Mesendoderm (in vitro differentiated cells): ENCODE data around the gene ZNF587B.
"Not testable (repeated sequence)": the region's sequence is repeated elsewhere in the genome, so short reads cannot be mapped to it uniquely, and the experiment has no call there.

Experiments
- DNase-seq: peaks from one replicate; pipeline ENCODE4 v3.0.0; 2013
- H2AK5ac ChIP-seq: 2 replicates; pipeline ENCODE4 v1.6.1; 2013; ENCODE audit warnings: low read length, inconsistent platforms
- H2BK120ac ChIP-seq: 2 replicates; pipeline ENCODE4 v1.6.1; 2013; ENCODE audit warnings: low read depth, mild to moderate bottlenecking, low read length, moderate library complexity, mixed read lengths
- H2BK15ac ChIP-seq: replicated peaks from 2 replicates; pipeline ENCODE4 v1.6.1; 2013; ENCODE audit warnings: low read depth, mild to moderate bottlenecking, moderate library complexity
- H2BK5ac ChIP-seq: 2 replicates; pipeline ENCODE4 v1.6.1; 2013; ENCODE audit warnings: low read length, inconsistent platforms
- H3K18ac ChIP-seq: 2 replicates; pipeline ENCODE4 v1.6.1; 2013; ENCODE audit warnings: mild to moderate bottlenecking, low read length, mixed read lengths
- H3K23ac ChIP-seq: one replicate; pipeline ENCODE4 v1.6.1; 2013; ENCODE audit warnings: low read length
- H3K27ac ChIP-seq: 2 replicates; pipeline ENCODE4 v1.5.1; 2013; ENCODE audit warnings: low read depth, mild to moderate bottlenecking, inconsistent platforms, low read length, moderate library complexity
- H3K27me3 ChIP-seq: 2 replicates; pipeline ENCODE4 v1.6.1; 2013; ENCODE audit warnings: low read length, control low read depth, mild to moderate bottlenecking, inconsistent platforms; ENCODE audit not compliant: insufficient read depth, poor library complexity
- H3K36me3 ChIP-seq: 2 replicates; pipeline ENCODE4 v1.6.1; 2013; ENCODE audit warnings: low read length, inconsistent platforms; ENCODE audit not compliant: control insufficient read depth, insufficient read depth
- H3K4ac ChIP-seq: one replicate; pipeline ENCODE4 v1.6.1; 2013; ENCODE audit warnings: low read depth, mild to moderate bottlenecking, low read length, moderate library complexity
- H3K4me1 ChIP-seq: 2 replicates; pipeline ENCODE4 v1.6.1; 2013; ENCODE audit warnings: low read depth, low read length, inconsistent platforms; ENCODE audit not compliant: control insufficient read depth
- H3K4me2 ChIP-seq: 2 replicates; pipeline ENCODE4 v1.6.1; 2013; ENCODE audit warnings: low read length
- H3K4me3 ChIP-seq: 2 replicates; pipeline ENCODE4 v1.5.1; 2013; ENCODE audit warnings: mild to moderate bottlenecking, low read length
- H3K56ac ChIP-seq: one replicate; pipeline ENCODE4 v1.6.1; 2013; ENCODE audit warnings: low read length
- H3K79me1 ChIP-seq: 2 replicates; pipeline ENCODE4 v1.6.1; 2013; ENCODE audit warnings: low read length, inconsistent platforms
- H3K79me2 ChIP-seq: 2 replicates; pipeline ENCODE4 v1.6.1; 2013; ENCODE audit warnings: mild to moderate bottlenecking, low read length; ENCODE audit not compliant: control insufficient read depth, insufficient read depth
- H3K9ac ChIP-seq: 2 replicates; pipeline ENCODE4 v1.6.1; 2013; ENCODE audit warnings: low read length, inconsistent platforms
- H4K5ac ChIP-seq: one replicate; pipeline ENCODE4 v1.6.1; 2013; ENCODE audit warnings: low read length
- H4K8ac ChIP-seq: one replicate; pipeline ENCODE4 v1.6.1; 2013; ENCODE audit warnings: low read depth, mild to moderate bottlenecking, control low read depth, low read length, moderate library complexity
- WGBS: extraction: QIAGEN DNeasy Blood & Tissue Kit; methylation state at CpG from one replicate; pipeline ENCODE4 v1.1.7; 2013; ENCODE audit warnings: low lambda C conversion rate, missing lambda C conversion rate; ENCODE audit not compliant: insufficient coverage; ENCODE audit errors: extremely low coverage; 5-methylcytosine and 5-hydroxymethylcytosine counted together

ZNF587B gene

DNA sequence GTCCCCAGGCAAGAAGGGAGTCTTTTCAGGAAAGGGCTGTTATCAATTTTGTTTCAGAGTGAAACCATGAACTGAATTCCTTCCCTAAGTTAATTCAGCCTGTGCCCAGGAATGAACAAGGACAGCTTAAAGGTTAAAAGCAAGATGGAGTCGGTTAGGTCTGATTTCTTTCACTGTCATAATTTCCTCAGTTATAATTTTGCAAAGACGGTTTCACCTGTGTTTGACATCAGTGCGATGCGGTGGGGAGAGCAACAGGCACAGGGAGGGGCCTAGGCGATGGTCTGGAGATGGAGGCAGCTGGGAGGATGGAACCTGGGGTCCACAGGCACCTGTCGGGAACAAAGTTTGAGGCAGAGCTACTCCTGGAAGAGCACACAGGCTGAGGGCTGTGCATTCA is 9.5 kb upstream of the ZNF587B start:
- Histone ChIP-seq H3K27me3 (no peaks in the 10 kb centered on the region), H3K79me2 (peaks cover 54% of the 10 kb centered on the region), H3K4ac (no peak overlapping the region), H4K8ac (no peak overlapping the region), H3K4me2 (peak overlapping the region; percentile 80), H2BK120ac (no peak overlapping the region), H2BK5ac (no peak overlapping the region), H3K9ac (peak overlapping the region; percentile 99), H3K36me3 (peaks cover 2% of the 10 kb centered on the region), H3K79me1 (peaks cover 3% of the 10 kb centered on the region), H4K5ac (no peak overlapping the region), H3K4me1 (peaks cover 2% of the 10 kb centered on the region), H3K18ac (no peak overlapping the region), H3K27ac (no peak overlapping the region), H2BK15ac (no peak overlapping the region), H3K56ac (peak overlapping the region; percentile 99), H2AK5ac (no peak overlapping the region), H3K4me3 (peak overlapping the region; percentile 99), H3K23ac (no peak overlapping the region)
- no peak for DNase-seq
- no CpG with 5 or more reads among the region's 6 CpGs for WGBS

- not testable (repeated sequence) for H2BK15ac ChIP-seq, H2AK5ac ChIP-seq, H3K27ac ChIP-seq, H3K4ac ChIP-seq, H3K23ac ChIP-seq, H3K4me3 ChIP-seq, H3K79me1 ChIP-seq, H3K18ac ChIP-seq, H4K8ac ChIP-seq, H3K4me1 ChIP-seq, H2BK120ac ChIP-seq, H4K5ac ChIP-seq, H3K27me3 ChIP-seq, H3K36me3 ChIP-seq, DNase-seq, H2BK5ac ChIP-seq
- Histone ChIP-seq H3K4me2 (peak overlapping the region; percentile 43), H3K9ac (peak overlapping the region; percentile 39), H3K56ac (peak overlapping the region; percentile 15), H3K79me2 (peaks cover 59% of the 10 kb centered on the region)
- WGBS, result no CpG with 5 or more reads among the region's 3 CpGs
Observed at GRCh38 chr19:57821095-57821494, 9.0 kb upstream of the ZNF587B start.

- not testable (repeated sequence) for H3K4me3 ChIP-seq, H3K9ac ChIP-seq, H4K8ac ChIP-seq, H3K56ac ChIP-seq, H2AK5ac ChIP-seq, H3K4ac ChIP-seq, H3K4me1 ChIP-seq, H3K27me3 ChIP-seq, H3K27ac ChIP-seq, H2BK5ac ChIP-seq, H3K23ac ChIP-seq, H3K79me1 ChIP-seq, H3K36me3 ChIP-seq, H3K18ac ChIP-seq, DNase-seq, H2BK120ac ChIP-seq, H2BK15ac ChIP-seq, H3K4me2 ChIP-seq, H4K5ac ChIP-seq
- no CpG with 5 or more reads among the region's 3 CpGs for whole genome bisulfite sequencing
- H3K79me2 ChIP-seq, result peaks cover 63% of the 10 kb centered on the region
Observed at GRCh38 chr19:57821501-57821900, 8.6 kb upstream of the ZNF587B start.

GRCh38 chr19:57823155-57823554 is 6.9 kb upstream of the ZNF587B start:
- no CpG with 5 or more reads among the region's 2 CpGs for WGBS
- peaks cover 71% of the 10 kb centered on the region for H3K79me2 ChIP-seq

GRCh38 chr19:57823608-57824007 is 6.5 kb upstream of the ZNF587B start:
- not testable (repeated sequence) for H3K79me1 ChIP-seq, DNase-seq, H3K23ac ChIP-seq, H3K27ac ChIP-seq, H3K27me3 ChIP-seq, H3K9ac ChIP-seq, H2BK15ac ChIP-seq, H2AK5ac ChIP-seq, H3K36me3 ChIP-seq, H3K56ac ChIP-seq, H4K5ac ChIP-seq, H3K18ac ChIP-seq, H4K8ac ChIP-seq, H3K4me2 ChIP-seq, H3K4ac ChIP-seq, H2BK120ac ChIP-seq, H3K4me1 ChIP-seq, H3K4me3 ChIP-seq, H2BK5ac ChIP-seq
- no CpG with 5 or more reads among the region's 4 CpGs for WGBS
- H3K79me2 ChIP-seq, result peaks cover 71% of the 10 kb centered on the region

More at GRCh38 chr19:57823155-57823554, 6.9 kb upstream of the ZNF587B start:
- H3K4me2 ChIP-seq, H3K4me3 ChIP-seq, H2BK120ac ChIP-seq, H2BK15ac ChIP-seq, H3K56ac ChIP-seq, H3K36me3 ChIP-seq, H2BK5ac ChIP-seq, H3K18ac ChIP-seq, H3K27ac ChIP-seq, H4K8ac ChIP-seq, DNase-seq, H3K23ac ChIP-seq, H3K4me1 ChIP-seq, H3K27me3 ChIP-seq, H2AK5ac ChIP-seq, H3K9ac ChIP-seq, H4K5ac ChIP-seq, H3K4ac ChIP-seq, H3K79me1 ChIP-seq: not testable (repeated sequence)

GRCh38 chr19:57825511-57825910 is 4.6 kb upstream of the ZNF587B start:
- H2BK15ac ChIP-seq, result no peak overlapping the region
- peaks cover 2% of the 10 kb centered on the region for H3K36me3 ChIP-seq
- DNase-seq, result no peak
- no peak overlapping the region for H3K18ac ChIP-seq
- no peak overlapping the region for H3K56ac ChIP-seq
- peaks cover 63% of the 10 kb centered on the region for H3K79me2 ChIP-seq
- H3K27ac ChIP-seq, result no peak overlapping the region
- no peak overlapping the region for H2AK5ac ChIP-seq
- no peak overlapping the region for H2BK120ac ChIP-seq
- no peak overlapping the region for H3K23ac ChIP-seq
- no peak overlapping the region for H3K4ac ChIP-seq
- H3K4me3 ChIP-seq, result no peak overlapping the region
- no peak overlapping the region for H4K8ac ChIP-seq
- no CpG with 5 or more reads among the region's 6 CpGs for WGBS
- H3K9ac ChIP-seq, result no peak overlapping the region
- no peak overlapping the region for H4K5ac ChIP-seq
- peaks cover 6% of the 10 kb centered on the region for H3K79me1 ChIP-seq
- H3K4me2 ChIP-seq, result no peak overlapping the region
- peaks cover 2% of the 10 kb centered on the region for H3K4me1 ChIP-seq
- no peak overlapping the region for H2BK5ac ChIP-seq
- no peaks in the 10 kb centered on the region for H3K27me3 ChIP-seq
